NCI-H187 treated with DMSO at 0.1 percent for 48 hours (cell line): ENCODE data around the gene PTRHD1.
"Not testable (repeated sequence)": the region's sequence is repeated elsewhere in the genome, so short reads cannot be mapped to it uniquely, and the experiment has no call there.

ENCODE experiments used
- DNase-seq: peaks from one replicate; lab custom pipeline; 2025; lab: John Stamatoyannopoulos, UW

Gene PTRHD1, protein sequence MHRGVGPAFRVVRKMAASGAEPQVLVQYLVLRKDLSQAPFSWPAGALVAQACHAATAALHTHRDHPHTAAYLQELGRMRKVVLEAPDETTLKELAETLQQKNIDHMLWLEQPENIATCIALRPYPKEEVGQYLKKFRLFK

DNA sequence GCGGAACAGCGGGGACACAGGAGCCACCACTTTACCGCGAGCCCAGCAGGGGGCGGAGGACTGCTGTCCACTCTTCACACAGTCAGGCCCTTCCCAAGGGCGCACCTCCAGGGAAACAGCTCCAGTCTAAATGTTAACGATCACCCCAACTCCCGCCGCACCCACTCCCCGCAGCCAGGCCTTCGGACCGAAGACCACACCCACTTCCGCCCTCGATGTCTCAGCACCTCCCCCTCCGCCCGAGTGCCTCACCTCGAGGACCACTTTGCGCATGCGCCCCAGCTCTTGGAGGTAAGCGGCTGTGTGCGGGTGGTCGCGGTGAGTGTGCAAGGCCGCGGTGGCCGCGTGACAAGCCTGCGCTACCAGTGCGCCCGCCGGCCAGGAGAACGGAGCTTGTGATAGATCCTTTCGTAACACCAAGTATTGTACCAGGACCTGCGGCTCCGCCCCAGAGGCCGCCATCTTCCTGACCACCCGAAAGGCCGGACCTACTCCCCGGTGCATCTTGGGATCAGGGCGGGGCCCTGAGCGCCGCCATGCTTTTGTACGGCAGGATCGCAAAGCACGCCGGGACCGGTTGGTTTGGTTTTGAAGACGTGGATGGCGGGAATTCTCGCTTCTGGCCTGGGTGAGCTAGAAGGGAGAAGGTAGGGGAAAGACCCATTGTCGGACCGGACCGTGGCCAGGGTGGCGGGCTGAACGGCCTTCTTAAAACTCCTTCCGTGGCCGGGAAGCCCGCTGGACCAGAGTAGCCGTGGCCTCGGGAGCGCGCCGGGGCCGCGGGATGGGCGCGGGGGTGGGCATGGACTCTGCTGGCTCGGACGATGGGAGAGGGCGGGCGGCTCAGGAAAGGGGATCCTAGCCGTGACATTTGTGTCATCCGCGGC is at the start of gene PTRHD1, which contains the start of gene CENPO:
TSS of gene PTRHD1 (minus strand) at position 518 of the 887 bp plus-strand sequence. CDS start at position 504, 14 bp downstream.
TSS of gene CENPO (plus strand) at position 552 of the 887 bp plus-strand sequence. CDS start 495 bp downstream, outside the sequence.
- peak; percentile 87 for DNase-seq

GRCh38 chr2:24842081-24843050 is 49.2 kb upstream of the PTRHD1 start:
- no peak for DNase-seq

DNA sequence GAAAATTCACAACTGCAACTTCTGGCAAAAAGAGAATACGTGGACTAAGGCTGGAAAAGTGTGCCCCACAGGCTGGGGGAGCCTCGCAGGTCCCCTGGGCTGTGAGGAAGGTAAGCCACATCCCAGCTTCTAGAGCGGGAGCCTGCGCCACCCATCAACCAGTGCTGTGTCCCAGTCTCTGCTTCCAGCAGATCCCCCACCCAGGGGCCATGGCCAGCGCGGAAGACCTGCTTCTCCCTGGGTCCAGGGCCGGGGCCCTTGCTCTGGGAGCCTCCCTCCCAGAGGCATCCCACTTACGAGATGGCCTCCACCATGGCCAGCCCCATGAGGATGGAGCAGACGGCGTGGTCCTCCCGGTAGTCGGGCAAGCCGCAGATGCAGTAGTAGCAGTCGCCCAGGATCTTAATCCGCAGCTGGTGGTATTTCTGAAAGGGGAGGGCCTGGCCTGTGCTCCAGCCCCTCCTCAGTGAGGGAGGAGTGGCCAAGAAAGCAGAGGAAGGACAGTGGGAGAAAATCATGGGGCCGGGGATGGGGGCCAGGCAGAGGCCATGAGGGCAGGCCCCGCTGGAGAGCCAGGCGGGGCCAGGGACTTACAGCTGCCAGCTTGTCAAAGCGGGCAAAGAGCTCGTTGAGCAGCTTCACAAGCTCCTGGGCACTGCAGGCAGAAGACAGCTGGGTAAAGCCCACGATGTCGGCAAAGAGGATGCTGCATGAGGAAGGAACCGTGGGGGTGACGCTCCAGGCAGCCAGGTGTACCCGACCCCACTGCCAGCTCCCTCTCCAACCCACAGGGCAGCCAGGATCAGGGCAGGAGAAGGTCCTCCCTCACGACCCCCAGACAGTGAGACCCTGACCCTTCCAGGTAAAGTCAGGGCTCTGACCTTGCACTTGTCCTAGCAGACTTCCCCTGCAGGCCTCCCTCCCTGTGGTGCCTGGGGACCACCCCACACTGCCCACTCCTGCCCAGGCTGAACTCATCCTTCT is 48.1 kb upstream of the PTRHD1 start:
- no peak for DNase-seq

- no peak for DNase-seq
These were observed 47.1 kb upstream of the PTRHD1 start for GRCh38 chr2:24840164-24840869.

- no peak for DNase-seq
These were observed 46.5 kb upstream of the PTRHD1 start for GRCh38 chr2:24839729-24840128.

DNA sequence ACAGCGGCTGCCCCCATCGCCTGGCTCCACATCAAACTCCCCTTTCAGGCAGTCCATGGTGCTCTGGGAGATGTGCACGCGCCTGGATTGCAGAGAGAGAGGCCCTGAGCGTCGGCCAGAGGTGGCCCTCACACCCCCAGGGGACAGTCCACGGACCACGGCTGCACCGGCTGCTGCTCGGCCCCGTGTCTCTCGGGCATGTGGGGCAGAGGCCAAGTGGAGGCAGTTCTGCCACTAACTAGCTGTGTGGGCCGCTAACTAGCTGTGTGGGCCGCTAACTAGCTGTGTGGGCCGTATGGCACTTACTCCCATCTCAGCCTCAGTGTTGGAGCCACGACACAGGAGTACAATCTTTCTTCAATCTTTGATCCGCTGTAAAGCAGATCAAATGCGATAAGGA is 45.4 kb upstream of the PTRHD1 start:
- no peak for DNase-seq

GRCh38 chr2:24837996-24838513 is 44.9 kb upstream of the PTRHD1 start:
- DNase-seq: no peak

DNA sequence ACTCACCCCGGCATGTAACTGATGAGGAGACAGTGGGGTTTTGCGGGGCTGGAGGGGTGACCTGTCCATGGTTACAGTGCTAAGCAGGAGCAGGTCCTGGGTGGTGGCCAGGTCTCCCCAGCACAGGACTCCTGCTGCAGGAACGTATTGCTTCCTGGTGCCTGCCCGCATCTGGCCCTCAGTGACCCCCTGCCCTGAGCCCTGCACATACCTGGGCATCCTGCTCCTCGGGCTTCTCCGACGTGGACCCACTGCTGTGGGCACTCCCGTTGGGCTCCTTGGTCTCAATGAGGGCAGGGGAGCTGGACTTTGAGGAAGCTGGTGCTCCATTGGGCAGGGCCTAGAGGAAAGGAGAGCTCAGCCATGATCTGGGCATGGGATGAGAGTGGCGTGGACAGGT is 43.5 kb upstream of the PTRHD1 start:
- DNase-seq: no peak

DNA sequence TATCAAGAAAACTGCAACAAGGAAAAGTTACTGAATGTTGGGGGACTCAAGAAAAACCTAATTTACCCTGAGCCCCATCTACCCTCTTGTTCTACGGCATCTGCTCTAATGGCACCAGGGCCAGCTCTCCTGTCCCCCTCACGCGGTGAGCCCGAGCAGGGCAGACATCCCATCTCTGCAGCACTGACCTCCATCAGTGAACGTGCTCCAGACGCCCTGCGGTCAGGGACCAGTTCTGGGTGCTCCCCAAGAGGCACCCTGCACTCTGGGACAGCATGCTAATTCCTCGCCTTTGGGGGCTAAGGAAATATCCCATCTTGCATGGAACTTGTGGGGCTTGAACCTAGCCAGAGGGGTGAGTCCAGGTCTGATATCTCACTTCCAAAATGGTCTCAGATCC is 43.0 kb upstream of the PTRHD1 start:
- DNase-seq: no peak

- not testable (repeated sequence) for DNase-seq
These were observed 42.2 kb upstream of the PTRHD1 start for GRCh38 chr2:24835411-24835810.

GRCh38 chr2:24834733-24835395 is 41.7 kb upstream of the PTRHD1 start:
- no peak for DNase-seq

GRCh38 chr2:24833821-24834732 is 40.9 kb upstream of the PTRHD1 start:
- DNase-seq: no peak

DNA sequence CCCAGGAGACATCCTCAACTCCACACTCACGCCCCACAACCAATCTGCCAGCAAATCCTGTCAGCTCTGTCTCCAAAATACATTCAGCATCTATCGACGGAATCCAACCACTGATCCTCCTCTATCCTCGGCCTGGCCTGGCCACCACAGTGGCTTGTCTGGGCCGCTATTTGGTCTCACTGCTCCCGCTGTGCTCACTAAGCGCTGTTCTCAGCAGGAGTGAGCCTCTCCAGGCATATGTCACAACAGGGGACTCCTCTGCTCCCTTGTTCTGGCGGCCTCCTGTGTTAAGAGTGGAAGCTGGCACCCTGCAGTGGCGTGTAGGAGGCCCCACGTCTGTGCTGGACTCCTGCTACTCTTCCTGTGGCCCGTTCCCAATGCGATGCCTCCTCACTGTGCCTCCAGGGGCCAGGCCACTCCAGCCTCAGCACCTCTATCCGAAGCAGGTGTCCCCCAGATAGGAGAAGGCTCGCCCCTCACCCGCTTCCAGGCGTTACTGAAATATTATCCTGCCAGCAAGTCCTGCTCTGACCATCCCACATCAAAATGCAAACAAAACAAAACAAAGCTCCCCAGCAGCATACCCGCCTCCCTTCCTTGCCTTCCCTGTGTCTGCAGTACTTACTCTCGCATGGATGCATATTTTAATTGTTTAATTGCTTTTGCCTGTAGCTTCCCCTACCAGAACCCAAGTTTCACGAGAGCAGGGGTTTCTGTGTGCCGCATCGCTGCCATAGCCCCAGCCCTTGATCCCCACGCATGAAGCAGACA is 39.9 kb upstream of the PTRHD1 start:
- DNase-seq: no peak

GRCh38 chr2:24832521-24832920 is 39.3 kb upstream of the PTRHD1 start:
- no peak for DNase-seq

DNA sequence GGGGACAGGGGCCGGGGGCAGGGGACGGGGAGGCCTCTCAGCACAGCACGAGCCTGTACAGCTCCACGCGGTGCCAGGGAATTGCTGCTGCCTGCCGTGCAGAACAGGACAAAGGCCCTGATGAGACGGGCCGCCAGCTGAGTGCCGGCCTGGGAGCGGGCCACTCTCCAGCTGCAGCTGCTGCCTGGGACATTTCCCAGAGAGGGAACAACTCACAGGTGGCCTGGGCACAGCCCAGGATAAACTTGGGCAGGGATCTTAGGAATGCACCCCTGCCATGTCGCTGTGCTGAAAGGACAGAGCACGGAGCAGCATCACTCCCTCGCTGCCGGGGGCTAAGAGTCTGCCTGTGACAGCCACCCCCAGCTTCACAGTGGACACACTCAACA is 38.9 kb upstream of the PTRHD1 start:
- DNase-seq: no peak

DNA sequence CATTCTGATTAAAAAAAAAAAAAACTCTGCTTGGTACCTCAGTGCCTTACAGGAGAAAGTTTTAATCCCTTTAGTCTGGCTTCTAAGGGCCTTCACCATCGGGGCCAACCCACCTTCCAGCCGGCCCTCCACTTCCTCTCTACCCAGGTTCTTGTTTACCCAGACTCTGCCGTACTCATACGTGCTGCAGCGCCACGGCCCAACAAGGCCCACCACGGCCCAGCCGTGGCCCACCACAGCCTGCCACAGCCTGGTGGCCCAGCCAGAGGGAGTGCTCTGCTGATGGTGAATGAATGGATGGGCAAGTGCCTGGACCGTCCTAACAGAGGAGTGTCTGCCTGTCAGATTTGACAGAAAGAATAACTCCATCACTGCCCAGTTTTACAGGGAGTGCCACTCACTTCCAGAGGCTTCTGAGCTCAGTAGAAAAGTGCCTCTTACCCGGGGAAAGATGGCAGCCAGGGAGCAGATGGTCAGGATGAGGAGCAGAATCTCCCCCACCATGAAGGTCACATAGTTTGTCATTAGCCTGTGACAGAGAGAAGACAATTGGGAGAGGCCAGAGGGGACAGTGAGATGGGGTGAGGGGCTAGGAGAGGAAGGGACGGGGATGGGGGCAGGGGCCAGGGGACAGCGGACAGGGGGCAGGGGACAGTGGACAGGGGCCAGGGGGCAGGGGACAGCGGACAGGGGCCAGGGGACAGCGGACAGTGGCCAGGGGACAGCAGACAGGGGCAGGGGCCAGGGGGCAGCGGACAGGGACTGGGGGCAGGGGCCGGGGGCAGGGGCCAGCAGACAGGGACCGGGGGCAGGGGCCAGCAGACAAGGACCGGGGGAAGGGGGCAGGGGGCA is 38.3 kb upstream of the PTRHD1 start:
- no peak for DNase-seq

DNA sequence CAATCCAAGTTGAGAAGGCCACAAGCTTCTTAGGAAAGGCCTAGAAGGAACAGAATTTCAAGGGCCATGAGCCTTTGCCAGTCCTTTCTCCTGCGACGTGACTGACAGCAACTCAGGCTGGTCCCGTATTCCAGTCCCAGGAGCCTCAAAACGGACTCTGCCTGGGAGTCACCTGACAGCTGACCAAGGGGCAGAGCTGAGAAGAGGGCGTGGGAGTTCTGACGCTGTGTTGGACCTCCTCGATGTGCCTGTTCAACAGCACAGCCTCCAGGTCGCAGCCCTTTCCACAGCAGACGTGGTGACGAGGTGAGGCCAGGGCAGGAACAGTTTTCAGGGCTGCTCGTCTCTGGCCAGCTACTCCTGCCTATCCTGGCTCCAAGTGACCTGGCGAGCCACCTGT is 37.6 kb upstream of the PTRHD1 start:
- no peak for DNase-seq
